DOHH2 (cell line): Measurements from ENCODE around the gene JOSD1.

Experiments
- H3F3A ChIP-seq: fragments of 200-600 bp; sonication (generic), shearing (Covaris generic); 2 replicates; pipeline ENCODE4 v1.6.0; 2016; ENCODE audit warnings: antibody characterized with exemption, mild to moderate bottlenecking; ENCODE audit not compliant: control insufficient read depth, insufficient read depth
- H3K27ac ChIP-seq: fragments of 200-600 bp; sonication (generic); 2 replicates; pipeline ENCODE4 v1.5.1; 2014; ENCODE audit warnings: low read depth, mild to moderate bottlenecking, low read length, moderate library complexity
- H3K27me3 ChIP-seq: fragments of 200-600 bp; sonication (generic); 2 replicates; pipeline ENCODE4 v1.6.1; 2014; ENCODE audit warnings: mild to moderate bottlenecking, low read length, mixed read lengths; ENCODE audit not compliant: control insufficient read depth
- H3K36me3 ChIP-seq: fragments of 200-600 bp; sonication (generic); 2 replicates; pipeline ENCODE4 v1.6.1; 2014; ENCODE audit warnings: mild to moderate bottlenecking, low read length, moderate library complexity, mixed read lengths; ENCODE audit not compliant: control insufficient read depth
- H3K4me1 ChIP-seq: fragments of 200-600 bp; sonication (generic); 2 replicates; pipeline ENCODE4 v1.6.1; 2014; ENCODE audit warnings: mild to moderate bottlenecking, low read length, mixed read lengths; ENCODE audit not compliant: control insufficient read depth
- H3K4me2 ChIP-seq: fragments of 200-600 bp; sonication (generic); 2 replicates; pipeline ENCODE4 v1.6.0; 2014; ENCODE audit warnings: mild to moderate bottlenecking, low read length, moderate library complexity
- H3K4me3 ChIP-seq: fragments of 200-600 bp; sonication (generic); 2 replicates; pipeline ENCODE4 v1.5.1; 2014; ENCODE audit warnings: mild to moderate bottlenecking, low read length, mixed read lengths
- H3K79me2 ChIP-seq: fragments of 200-600 bp; sonication (generic); 2 replicates; pipeline ENCODE4 v1.6.1; 2014; ENCODE audit warnings: mild to moderate bottlenecking, low read length, mixed read lengths; ENCODE audit not compliant: control insufficient read depth
- H3K9me2 ChIP-seq: fragments of 200-600 bp; sonication (generic); replicated peaks from 2 replicates; pipeline ENCODE4 v1.6.1; 2014; ENCODE audit warnings: mild to moderate bottlenecking, low read length, mixed read lengths; ENCODE audit not compliant: control insufficient read depth
- H3K9me3 ChIP-seq: fragments of 200-600 bp; sonication (generic); 2 replicates; pipeline ENCODE4 v1.6.1; 2014; ENCODE audit warnings: antibody characterized with exemption, low read length, mixed read lengths; ENCODE audit not compliant: control insufficient read depth, insufficient read depth
- H4K20me1 ChIP-seq: fragments of 200-600 bp; sonication (generic); 2 replicates; pipeline ENCODE4 v1.6.0; 2014; ENCODE audit warnings: low read depth, mild to moderate bottlenecking, antibody characterized with exemption, low read length, moderate library complexity; ENCODE audit not compliant: control insufficient read depth, insufficient read depth
- EZH2phosphoT487 ChIP-seq: fragments of 200-600 bp; sonication (generic); IDR thresholded peaks from 2 replicates; pipeline ENCODE4 v1.6.1; 2017; ENCODE audit warnings: borderline replicate concordance, mild to moderate bottlenecking, antibody characterized with exemption, low read length, moderate library complexity, mixed read lengths
- TF ChIP-seq, protein P1 (sequence below): fragments of 200-600 bp; sonication (generic); IDR thresholded peaks from one replicate; pipeline ENCODE4 v1.5.1; 2014; ENCODE audit warnings: antibody characterized with exemption, mild to moderate bottlenecking, low read depth, low read length; ENCODE audit not compliant: poor library complexity, severe bottlenecking

JOSD1 gene

DNA sequence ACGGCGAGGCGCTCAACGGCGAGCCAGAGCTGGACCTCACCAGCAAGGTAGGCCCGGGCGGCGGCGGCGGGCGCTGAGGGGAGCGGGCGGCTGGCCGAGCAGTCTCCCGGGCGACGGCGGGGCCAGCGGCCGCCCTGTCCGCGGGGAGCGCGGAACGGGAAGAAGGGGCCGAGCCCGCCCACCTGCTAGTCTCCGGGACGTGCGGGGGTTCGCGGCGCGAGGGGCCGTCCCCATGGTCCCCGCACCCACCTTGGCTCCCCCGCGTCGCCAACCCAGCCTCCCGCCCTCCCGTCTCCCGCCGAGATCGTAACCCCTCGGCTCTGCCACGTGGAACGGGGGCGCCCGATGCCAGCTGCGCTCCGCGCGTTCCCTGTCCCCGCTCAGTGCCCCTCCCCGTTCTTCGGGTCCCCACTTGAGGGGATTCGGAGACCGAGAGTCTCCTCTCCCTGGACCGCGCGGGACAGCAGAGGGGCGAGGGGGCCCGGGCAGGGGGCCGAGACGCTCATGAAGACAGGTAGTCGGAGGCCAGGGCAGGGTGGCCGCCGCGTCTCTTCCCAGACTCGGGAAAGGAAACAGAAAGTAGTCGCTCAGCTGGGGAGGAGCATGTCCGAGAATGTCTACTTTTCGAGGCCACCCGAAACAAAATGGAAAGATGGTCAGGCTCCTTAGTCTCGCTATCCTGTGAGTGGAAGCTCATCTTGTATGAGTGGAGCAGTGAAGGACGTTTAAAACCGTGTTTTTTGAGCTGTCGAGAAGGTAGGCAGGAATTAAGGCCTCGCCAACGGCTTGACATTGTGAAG is 5.6 kb upstream of the JOSD1 start:
- Histone ChIP-seq H3K27ac (peak overlapping the region; percentile 58), H3K36me3 (peaks cover 38% of the 10 kb centered on the region), H3K79me2 (peaks cover 61% of the 10 kb centered on the region), H3K4me1 (peaks cover 60% of the 10 kb centered on the region), H3K9me3 (no peaks in the 10 kb centered on the region), H3K4me2 (peak overlapping the region; percentile 100), H3K4me3 (peak overlapping the region; percentile 76), H3K27me3 (no peaks in the 10 kb centered on the region), H3F3A (peaks cover 5% of the 10 kb centered on the region; the same call in 1 of the 2 replicates), H3K9me2 (no peaks in the 10 kb centered on the region), H4K20me1 (peaks cover 44% of the 10 kb centered on the region)
- TF ChIP-seq, protein P1, sequence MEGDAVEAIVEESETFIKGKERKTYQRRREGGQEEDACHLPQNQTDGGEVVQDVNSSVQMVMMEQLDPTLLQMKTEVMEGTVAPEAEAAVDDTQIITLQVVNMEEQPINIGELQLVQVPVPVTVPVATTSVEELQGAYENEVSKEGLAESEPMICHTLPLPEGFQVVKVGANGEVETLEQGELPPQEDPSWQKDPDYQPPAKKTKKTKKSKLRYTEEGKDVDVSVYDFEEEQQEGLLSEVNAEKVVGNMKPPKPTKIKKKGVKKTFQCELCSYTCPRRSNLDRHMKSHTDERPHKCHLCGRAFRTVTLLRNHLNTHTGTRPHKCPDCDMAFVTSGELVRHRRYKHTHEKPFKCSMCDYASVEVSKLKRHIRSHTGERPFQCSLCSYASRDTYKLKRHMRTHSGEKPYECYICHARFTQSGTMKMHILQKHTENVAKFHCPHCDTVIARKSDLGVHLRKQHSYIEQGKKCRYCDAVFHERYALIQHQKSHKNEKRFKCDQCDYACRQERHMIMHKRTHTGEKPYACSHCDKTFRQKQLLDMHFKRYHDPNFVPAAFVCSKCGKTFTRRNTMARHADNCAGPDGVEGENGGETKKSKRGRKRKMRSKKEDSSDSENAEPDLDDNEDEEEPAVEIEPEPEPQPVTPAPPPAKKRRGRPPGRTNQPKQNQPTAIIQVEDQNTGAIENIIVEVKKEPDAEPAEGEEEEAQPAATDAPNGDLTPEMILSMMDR = no peak
- TF ChIP-seq EZH2phosphoT487 = no peak

DNA sequence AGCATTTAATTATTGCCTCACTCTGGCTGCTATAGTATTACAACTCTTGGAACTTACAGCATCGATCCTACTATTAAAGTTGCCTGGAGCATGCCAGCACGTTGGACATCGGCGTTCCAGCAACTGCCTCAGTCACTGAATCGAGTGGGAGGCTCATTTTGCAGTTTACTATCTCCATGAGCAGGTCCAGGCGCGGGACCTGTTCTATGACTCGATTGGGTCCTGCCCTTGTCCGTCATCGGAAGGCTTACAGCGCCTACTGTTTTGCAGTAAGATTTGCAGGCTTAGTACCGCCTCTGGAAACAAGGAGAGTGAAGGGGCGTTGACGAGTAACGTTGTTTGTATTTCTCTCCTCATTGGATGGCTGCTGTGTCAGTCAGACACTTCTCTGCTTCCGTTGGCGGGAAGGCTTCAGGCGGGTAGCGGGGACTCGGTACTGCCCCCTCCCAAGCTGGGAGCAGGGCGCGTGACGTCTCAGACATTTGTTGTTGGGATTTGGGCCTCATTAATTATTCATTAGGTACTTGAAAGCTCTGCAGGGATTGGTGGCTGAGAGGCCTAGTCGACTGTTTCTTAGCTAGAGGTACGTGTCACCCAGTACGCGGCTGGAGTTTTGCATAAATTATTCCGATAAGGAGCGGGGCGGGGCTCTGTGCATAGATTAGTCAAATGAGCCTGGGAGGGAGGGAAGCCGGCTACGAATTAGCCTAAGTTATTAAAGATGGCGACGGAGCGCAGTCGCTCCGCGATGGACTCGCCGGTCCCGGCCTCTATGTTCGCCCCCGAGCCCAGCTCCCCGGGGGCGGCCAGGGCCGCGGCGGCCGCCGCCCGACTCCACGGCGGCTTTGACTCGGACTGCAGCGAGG is 4.7 kb upstream of the JOSD1 start, which contains the start of gene GTPBP1:
Gene GTPBP1 (plus strand): TSS at position 710 of the 866 bp plus-strand sequence. CDS start 12 bp downstream, at position 722.
- Histone ChIP-seq H4K20me1 (peaks cover 35% of the 10 kb centered on the region), H3F3A (peaks cover 5% of the 10 kb centered on the region; the same call in 1 of the 2 replicates), H3K4me1 (peaks cover 60% of the 10 kb centered on the region), H3K9me2 (no peaks in the 10 kb centered on the region), H3K4me2 (peak within 1 kb of the TSS; percentile 100), H3K27me3 (no peaks in the 10 kb centered on the region), H3K9me3 (no peaks in the 10 kb centered on the region), H3K27ac (peak within 1 kb of the TSS; percentile 58), H3K36me3 (peaks cover 33% of the 10 kb centered on the region), H3K4me3 (peak within 1 kb of the TSS; percentile 76), H3K79me2 (peaks cover 59% of the 10 kb centered on the region)
- no peak for TF ChIP-seq EZH2phosphoT487
- TF ChIP-seq, protein P1 = no peak

DNA sequence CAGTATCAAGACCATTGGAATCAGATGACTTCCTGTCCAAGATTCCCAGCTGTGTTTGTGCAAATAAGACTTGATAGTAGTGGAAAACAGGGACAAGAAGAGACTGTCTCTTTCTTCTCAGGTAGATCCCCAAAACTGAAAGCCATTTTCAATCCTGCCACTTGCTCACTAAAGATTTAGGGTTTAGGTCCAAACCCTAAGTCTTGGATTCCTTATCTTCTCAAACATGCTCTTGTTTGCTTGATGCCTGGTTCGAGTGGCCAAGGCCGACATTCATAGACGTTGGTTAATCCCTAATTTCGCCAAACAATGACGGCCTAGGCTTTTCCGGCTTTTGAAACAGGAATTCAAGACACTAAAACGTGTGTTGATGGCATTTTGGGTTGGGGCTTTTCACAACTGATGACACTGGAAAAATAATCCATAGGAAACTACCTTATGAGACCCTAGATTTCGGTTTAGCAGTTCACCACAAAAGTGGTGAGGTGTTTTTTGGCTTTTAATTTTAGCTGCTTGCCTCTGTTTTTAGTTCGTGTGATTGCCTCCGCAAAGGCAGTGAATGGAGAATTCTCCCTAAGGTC is 4.0 kb upstream of the JOSD1 start:
- H4K20me1 ChIP-seq = peaks cover 28% of the 10 kb centered on the region
- H3K36me3 ChIP-seq = peaks cover 30% of the 10 kb centered on the region
- no peak for TF ChIP-seq EZH2phosphoT487
- TF ChIP-seq, protein P1 = no peak
- H3K9me3 ChIP-seq = no peaks in the 10 kb centered on the region
- H3K27ac ChIP-seq = peak overlapping the region; percentile 49
- peak overlapping the region; percentile 88 for H3K4me2 ChIP-seq
- peaks cover 6% of the 10 kb centered on the region; the same call in 1 of the 2 replicates for H3F3A ChIP-seq
- H3K9me2 ChIP-seq = no peaks in the 10 kb centered on the region
- peak overlapping the region; percentile 72 for H3K4me3 ChIP-seq
- peaks cover 59% of the 10 kb centered on the region for H3K79me2 ChIP-seq
- H3K4me1 ChIP-seq = peaks cover 59% of the 10 kb centered on the region
- no peaks in the 10 kb centered on the region for H3K27me3 ChIP-seq
